GM23338 (cell line): ENCODE results near the gene ZBTB49. TPM values are rescaled to one million over a fixed set of nuclear protein-coding genes. Genes with fewer than 3 reads are reported as not detected.

Source experiments
- ATAC-seq: fragments of 200-7000 bp; cut with Tn5 transposase; 3 replicates; pipeline ENCODE4 v1.9.1; 2020
- DNase-seq: peaks from one replicate; pipeline ENCODE4 v3.0.0-alpha.2; 2015; ENCODE audit warnings: low spot score
- H2AFZ ChIP-seq: fragments of 200-600 bp; sonication (generic); 2 replicates; pipeline ENCODE4 v1.8.0; 2016; ENCODE audit warnings: antibody characterized with exemption, mild to moderate bottlenecking, moderate library complexity
- H3F3A ChIP-seq: fragments of 200-600 bp; sonication (generic); replicated peaks from 2 replicates; pipeline ENCODE4 v1.8.0; 2017; ENCODE audit warnings: antibody characterized with exemption, mixed run types, low read depth
- H3K27ac ChIP-seq: fragments of 200-600 bp; sonication (generic); 2 replicates; pipeline ENCODE4 v1.6.1; 2016; ENCODE audit warnings: low read depth
- H3K27me3 ChIP-seq: fragments of 200-600 bp; sonication (generic); 2 replicates; pipeline ENCODE4 v1.8.0; 2016; ENCODE audit warnings: mild to moderate bottlenecking, mixed run types, moderate library complexity; ENCODE audit not compliant: insufficient read depth
- H3K36me3 ChIP-seq: fragments of 200-600 bp; sonication (generic); 2 replicates; pipeline ENCODE4 v1.8.0; 2016; ENCODE audit warnings: mild to moderate bottlenecking; ENCODE audit not compliant: insufficient read depth
- H3K4me1 ChIP-seq: fragments of 200-600 bp; sonication (generic); 2 replicates; pipeline ENCODE4 v1.8.0; 2016; ENCODE audit warnings: mild to moderate bottlenecking, moderate library complexity; ENCODE audit not compliant: insufficient read depth
- H3K4me2 ChIP-seq: fragments of 200-600 bp; sonication (generic); 2 replicates; pipeline ENCODE4 v1.7.1; 2017; ENCODE audit warnings: mixed run types
- H3K4me3 ChIP-seq: fragments of 200-600 bp; sonication (generic); 2 replicates; pipeline ENCODE4 v1.6.1; 2016; ENCODE audit warnings: mixed run types
- H3K79me2 ChIP-seq: fragments of 200-600 bp; sonication (generic); replicated peaks from 2 replicates; pipeline ENCODE4 v1.8.0; 2017; ENCODE audit warnings: mild to moderate bottlenecking; ENCODE audit not compliant: insufficient read depth
- H3K9me2 ChIP-seq: fragments of 200-600 bp; sonication (generic); 2 replicates; pipeline ENCODE4 v1.8.0; 2017; ENCODE audit not compliant: insufficient read depth
- H4K20me1 ChIP-seq: fragments of 200-600 bp; sonication (generic); replicated peaks from 2 replicates; pipeline ENCODE4 v1.8.0; 2017; ENCODE audit warnings: mild to moderate bottlenecking; ENCODE audit not compliant: insufficient read depth
- H3K27ac Mint-ChIP-seq: 2 replicates; pipeline ENCODE4 v1.8.0; 2020; ENCODE audit warnings: inconsistent platforms, mild to moderate bottlenecking, moderate library complexity, mixed read lengths
- H3K27me3 Mint-ChIP-seq: 3 replicates; pipeline ENCODE4 v1.8.0; 2022; ENCODE audit warnings: low read depth, mild to moderate bottlenecking, moderate library complexity, mixed read lengths, inconsistent platforms; ENCODE audit not compliant: insufficient read depth, poor library complexity
- H3K36me3 Mint-ChIP-seq: 3 replicates; pipeline ENCODE4 v1.8.0; 2021; ENCODE audit warnings: low read depth, mild to moderate bottlenecking, inconsistent platforms, moderate library complexity, mixed read lengths
- H3K4me1 Mint-ChIP-seq: 3 replicates; pipeline ENCODE4 v1.8.0; 2020; ENCODE audit warnings: mild to moderate bottlenecking, inconsistent platforms, mixed read lengths
- H3K4me3 Mint-ChIP-seq: 3 replicates; pipeline ENCODE4 v1.8.0; 2021; ENCODE audit warnings: moderate library complexity, mild to moderate bottlenecking, inconsistent platforms, mixed read lengths
- H3K9me3 Mint-ChIP-seq: 3 replicates; pipeline ENCODE4 v1.8.0; 2020; ENCODE audit warnings: moderate library complexity, mild to moderate bottlenecking, inconsistent platforms, mixed read lengths
- CREB1 ChIP-seq: fragments of 250-450 bp; sonication (Bioruptor Pico); IDR thresholded peaks from 2 replicates; pipeline ENCODE4 v1.5.0; 2020; ENCODE audit warnings: low read depth, mild to moderate bottlenecking, moderate library complexity
- ETS1 ChIP-seq: IDR thresholded peaks from 2 replicates; pipeline ENCODE4 v1.6.1; 2016; ENCODE audit warnings: antibody characterized with exemption
- EZH2phosphoT487 ChIP-seq: fragments of 200-600 bp; sonication (generic); IDR thresholded peaks from one replicate; pipeline ENCODE4 v1.8.1; 2018; ENCODE audit warnings: antibody characterized with exemption; ENCODE audit not compliant: unreplicated experiment
- JUNB ChIP-seq: IDR thresholded peaks from one replicate; pipeline ENCODE4 v1.6.1; 2016; ENCODE audit warnings: antibody characterized with exemption; ENCODE audit not compliant: unreplicated experiment
- NANOG ChIP-seq: IDR thresholded peaks from 2 replicates; pipeline ENCODE4 v1.6.1; 2016; ENCODE audit warnings: antibody characterized with exemption, borderline replicate concordance
- POLR2AphosphoS5 ChIP-seq: IDR thresholded peaks from 2 replicates; pipeline ENCODE4 v1.6.1; 2016; ENCODE audit warnings: antibody characterized with exemption, low read depth
- REST ChIP-seq: IDR thresholded peaks from one replicate; pipeline ENCODE4 v1.6.1; 2018; ENCODE audit warnings: antibody characterized with exemption; ENCODE audit not compliant: unreplicated experiment
- STAT1 ChIP-seq: IDR thresholded peaks from one replicate; pipeline ENCODE4 v1.6.1; 2016; ENCODE audit warnings: antibody characterized with exemption; ENCODE audit not compliant: unreplicated experiment
- ZNF331 ChIP-seq: fragments of 250-450 bp; sonication (Bioruptor Pico); IDR thresholded peaks from 2 replicates; pipeline ENCODE4 v1.5.0; 2020; ENCODE audit warnings: low read depth, mild to moderate bottlenecking, moderate library complexity
- ZNF462 ChIP-seq: fragments of 250-450 bp; sonication (Bioruptor Pico); IDR thresholded peaks from 2 replicates; pipeline ENCODE4 v1.5.0; 2020; ENCODE audit warnings: mild to moderate bottlenecking, moderate library complexity
- polyA plus RNA-seq: library from polyadenylated mRNA; unstranded; fragments of >200 nt; fragmentation: Nextera tagmentation; extraction: Ambion mirVana; gene quantifications from 2 replicates; pipeline ENCODE4 v1.2.1, GENCODE V29; 2016
- total RNA-seq: library from RNA; depleted of rRNA; stranded (reverse); fragments of >200 nt; shearing (Covaris generic); gene quantifications from 2 replicates; pipeline ENCODE4 v1.2.3, GENCODE V29; 2014
- TF ChIP-seq, protein P1 (sequence below), 2 experiments: fragments of 200-600 bp in 1 of 2; sonication (generic) in 1 of 2; conservative IDR thresholded peaks; 2 replicates each; pipeline versions ENCODE4 v1.5.1 to v1.6.1; 2016 to 2017; ENCODE audit warnings: antibody characterized with exemption in 2 of 2, low read depth in 2 of 2, mild to moderate bottlenecking in 2 of 2, moderate library complexity in 1 of 2

Gene ZBTB49
- total and polyA plus RNA-seq, 2 experiments from 2014 or later: 4.1 to 6.0 TPM

DNA sequence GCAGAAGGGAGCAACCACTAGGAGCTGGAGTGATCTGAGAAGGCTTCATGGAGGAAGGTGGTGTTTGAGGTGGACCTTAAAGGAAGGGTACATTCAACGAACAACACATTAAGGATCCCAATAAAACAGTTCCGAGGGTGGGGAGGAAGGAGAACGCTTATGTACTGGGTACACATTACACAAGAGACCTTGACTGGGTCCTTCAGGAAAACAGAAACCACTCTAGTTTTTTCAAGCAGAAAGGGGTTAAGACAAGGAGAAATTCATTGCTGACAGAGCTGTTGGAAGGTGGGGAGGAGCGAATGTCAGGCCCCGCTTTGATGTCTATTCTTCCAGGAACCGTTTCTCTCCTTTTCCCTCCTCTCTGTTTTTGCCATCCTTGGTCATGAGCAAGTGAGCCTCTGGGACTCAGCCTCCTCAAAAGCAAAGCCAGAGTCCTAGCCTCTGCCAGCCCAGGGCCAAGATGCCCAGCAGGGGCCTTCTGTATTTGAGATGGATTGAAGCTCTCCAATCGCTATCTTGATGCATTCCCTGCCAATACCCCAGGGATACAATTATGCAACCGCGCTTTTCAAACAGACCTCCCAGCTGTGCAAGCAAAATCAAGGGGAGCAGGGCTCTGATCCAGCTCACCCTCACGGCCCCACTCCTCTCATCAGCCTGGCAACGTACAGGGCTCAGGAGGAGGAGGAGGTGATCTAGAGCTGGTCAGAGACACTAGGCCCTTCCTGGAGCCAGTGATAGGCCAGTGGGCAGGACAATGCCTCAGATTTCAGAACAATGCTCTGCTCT is 48.4 kb downstream of the ZBTB49 start:
- Histone ChIP-seq H3K79me2 (no peaks in the 10 kb centered on the region), H3K36me3 (no peaks in the 10 kb centered on the region), H3K4me2 (no peak overlapping the region), H3F3A (no peaks in the 10 kb centered on the region), H3K9me2 (no peaks in the 10 kb centered on the region), H3K27ac (no peak overlapping the region), H3K4me1 (no peaks in the 10 kb centered on the region), H3K4me3 (no peak overlapping the region), H3K27me3 (no peaks in the 10 kb centered on the region), H2AFZ (no peak overlapping the region), H4K20me1 (no peaks in the 10 kb centered on the region)
- no peaks in the 10 kb centered on the region; the same call in 1 of the 3 replicates for H3K36me3 Mint-ChIP-seq
- TF ChIP-seq CREB1 (no peak), ZNF462 (CRISPR knock-in tag) (no peak), ZNF331 (CRISPR knock-in tag) (no peak), EZH2phosphoT487 (no peak), JUNB (no peak), STAT1 (no peak), ETS1 (no peak), NANOG (no peak), POLR2AphosphoS5 (no peak), REST (no peak)
- TF ChIP-seq, protein P1, sequence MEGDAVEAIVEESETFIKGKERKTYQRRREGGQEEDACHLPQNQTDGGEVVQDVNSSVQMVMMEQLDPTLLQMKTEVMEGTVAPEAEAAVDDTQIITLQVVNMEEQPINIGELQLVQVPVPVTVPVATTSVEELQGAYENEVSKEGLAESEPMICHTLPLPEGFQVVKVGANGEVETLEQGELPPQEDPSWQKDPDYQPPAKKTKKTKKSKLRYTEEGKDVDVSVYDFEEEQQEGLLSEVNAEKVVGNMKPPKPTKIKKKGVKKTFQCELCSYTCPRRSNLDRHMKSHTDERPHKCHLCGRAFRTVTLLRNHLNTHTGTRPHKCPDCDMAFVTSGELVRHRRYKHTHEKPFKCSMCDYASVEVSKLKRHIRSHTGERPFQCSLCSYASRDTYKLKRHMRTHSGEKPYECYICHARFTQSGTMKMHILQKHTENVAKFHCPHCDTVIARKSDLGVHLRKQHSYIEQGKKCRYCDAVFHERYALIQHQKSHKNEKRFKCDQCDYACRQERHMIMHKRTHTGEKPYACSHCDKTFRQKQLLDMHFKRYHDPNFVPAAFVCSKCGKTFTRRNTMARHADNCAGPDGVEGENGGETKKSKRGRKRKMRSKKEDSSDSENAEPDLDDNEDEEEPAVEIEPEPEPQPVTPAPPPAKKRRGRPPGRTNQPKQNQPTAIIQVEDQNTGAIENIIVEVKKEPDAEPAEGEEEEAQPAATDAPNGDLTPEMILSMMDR (conservative IDR thresholded peaks at IDR 0.05; ENCODE audit: low read depth in 2 of 2): no peak
- H3K4me3 Mint-ChIP-seq: no peak overlapping the region
- no peaks in the 10 kb centered on the region; the same call in 2 of the 3 replicates for H3K4me1 Mint-ChIP-seq
- peaks cover 8% of the 10 kb centered on the region for H3K27me3 Mint-ChIP-seq
- ATAC-seq: no peak
- DNase-seq: no peak
- no peak overlapping the region for H3K27ac Mint-ChIP-seq
- H3K9me3 Mint-ChIP-seq: peaks cover 12% of the 10 kb centered on the region
